ENCODE data around the gene SNAP29. TPM values are rescaled to one million over a fixed set of nuclear protein-coding genes. Genes with fewer than 3 reads are reported as not detected.

Gene SNAP29
- total RNA-seq, 1 experiment from 2014 or later, result 24.5 TPM

DNA sequence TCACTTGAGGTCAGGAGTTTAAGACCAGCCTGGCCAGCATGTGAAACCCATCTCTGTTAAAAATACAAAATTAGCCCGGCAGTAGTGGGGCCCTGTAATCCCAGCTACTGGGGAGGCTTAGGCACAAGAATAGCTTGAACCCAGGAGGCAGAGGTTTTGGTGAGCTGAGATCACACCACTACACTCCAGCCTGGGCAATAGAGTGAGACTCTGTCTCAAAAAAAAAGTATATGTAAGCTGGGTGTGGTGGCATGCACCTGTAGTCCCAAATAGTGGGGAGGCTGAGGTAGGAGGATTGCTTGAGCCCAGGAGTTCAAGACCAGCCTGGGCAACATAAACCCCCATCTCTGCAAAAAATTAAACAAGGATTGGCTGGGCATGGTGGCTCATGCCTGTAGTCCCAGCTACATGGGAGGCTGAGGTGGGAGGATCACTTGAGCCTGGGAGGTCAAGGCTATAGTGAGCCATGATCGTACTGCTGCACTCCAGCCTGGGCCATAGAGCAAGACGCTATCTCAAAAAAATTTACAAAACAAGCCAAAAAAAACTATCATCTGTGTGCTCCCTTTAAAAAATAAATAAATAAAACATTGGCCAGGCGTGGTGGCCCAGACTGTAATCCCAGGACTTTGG is 69.2 kb downstream of the SNAP29 start:
- no peak for TF ChIP-seq TCF7L2 (IDR thresholded peaks at IDR 0.05; ENCODE audit: low read depth, low read length)
- TF ChIP-seq SIN3A (IDR thresholded peaks at IDR 0.05; ENCODE audit: borderline replicate concordance, insufficient read depth, low read depth, low read length), result no peak
- TF ChIP-seq POLR2AphosphoS5 (IDR thresholded peaks at IDR 0.05; ENCODE audit: low read depth, low read length), result no peak
- TF ChIP-seq CTCF (IDR thresholded peaks at IDR 0.05), result no peak
- no peak for TF ChIP-seq REST (IDR thresholded peaks at IDR 0.05; ENCODE audit: insufficient read depth in 1 of 2, low read depth in 2 of 2, low read length in 1 of 2)
- no peak for ATAC-seq
- no peak for DNase-seq (ENCODE audit: low read depth, low spot score)
- Histone ChIP-seq H3K9me3 (ENCODE audit: control insufficient read depth, insufficient read depth, low read depth, low read length) (no peaks in the 10 kb centered on the region), H3K27ac (ENCODE audit: low read length) (no peak overlapping the region), H3K27me3 (ENCODE audit: control insufficient read depth, insufficient read depth, low read length) (no peaks in the 10 kb centered on the region), H3K36me3 (ENCODE audit: control insufficient read depth, insufficient read depth, low read length) (no peaks in the 10 kb centered on the region), H3K4me1 (ENCODE audit: control insufficient read depth, insufficient read depth, low read length) (peaks cover 10% of the 10 kb centered on the region; the same call in 1 of the 2 replicates), H3K4me3 (ENCODE audit: low read depth in 2 of 2, low read length in 2 of 2) (no peak overlapping the region)
- intact Hi-C loops (cut with micrococcal nuclease; ENCODE audit: unreplicated experiment), result no loop called here
- no TSS peak for BruUV-seq (replicated peaks)
- ChIA-PET POLR2A (no interaction called here), CTCF (interaction anchor here (0.9 kb wide), 1 partner anchor 42 kb away, joined by 5 read pairs; no protein-coding TSS in a partner anchor)
- in situ Hi-C loops (cut with HindIII; ENCODE audit: low pct_unique_long_range_greater_than_20kb, low sequenced_read_pairs), result no loop called here

GRCh38 chr22:20928573-20928967 is 69.8 kb downstream of the SNAP29 start:
- ChIA-PET POLR2A (no interaction called here), CTCF (no interaction called here)
- BruUV-seq (replicated peaks), result no TSS peak
- in situ Hi-C loops (cut with HindIII; ENCODE audit: low pct_unique_long_range_greater_than_20kb, low sequenced_read_pairs) (no loop called here), intact Hi-C loops (cut with micrococcal nuclease; ENCODE audit: unreplicated experiment) (no loop called here)
- DNase-seq (ENCODE audit: low read depth, low spot score), result no peak
- no peak for TF ChIP-seq TCF7L2 (IDR thresholded peaks at IDR 0.05; ENCODE audit: low read depth, low read length)
- no peak for TF ChIP-seq POLR2AphosphoS5 (IDR thresholded peaks at IDR 0.05; ENCODE audit: low read depth, low read length)
- TF ChIP-seq REST (IDR thresholded peaks at IDR 0.05; ENCODE audit: insufficient read depth in 1 of 2, low read depth in 2 of 2, low read length in 1 of 2), result no peak
- no peak for TF ChIP-seq CTCF (IDR thresholded peaks at IDR 0.05)
- TF ChIP-seq SIN3A (IDR thresholded peaks at IDR 0.05; ENCODE audit: borderline replicate concordance, insufficient read depth, low read depth, low read length), result no peak
- Histone ChIP-seq H3K27ac (ENCODE audit: low read length) (no peak overlapping the region), H3K36me3 (ENCODE audit: control insufficient read depth, insufficient read depth, low read length) (no peaks in the 10 kb centered on the region), H3K4me1 (ENCODE audit: control insufficient read depth, insufficient read depth, low read length) (peaks cover 10% of the 10 kb centered on the region; the same call in 1 of the 2 replicates), H3K27me3 (ENCODE audit: control insufficient read depth, insufficient read depth, low read length) (no peaks in the 10 kb centered on the region), H3K4me3 (ENCODE audit: low read depth in 2 of 2, low read length in 2 of 2) (no peak overlapping the region), H3K9me3 (ENCODE audit: control insufficient read depth, insufficient read depth, low read depth, low read length) (no peaks in the 10 kb centered on the region)
- ATAC-seq, result no peak

All from Panc1 (cell line).